GM19193 (cell line): ENCODE results near the gene WDR47.

Source experiments
- POLR2A ChIP-seq: IDR thresholded peaks from 4 replicates; pipeline ENCODE4 v1.6.1; 2011; ENCODE audit not compliant: insufficient read depth, insufficient read length; ENCODE audit errors: extremely low read depth

The WDR47 gene

GRCh38 chr1:109065137-109065536 is 23.2 kb upstream of the WDR47 start:
- TF ChIP-seq POLR2A: no peak

- no peak for TF ChIP-seq POLR2A
Observed at GRCh38 chr1:109061183-109061582, 19.3 kb upstream of the WDR47 start.

GRCh38 chr1:109060707-109061106 is 18.8 kb upstream of the WDR47 start:
- TF ChIP-seq POLR2A: no peak

- TF ChIP-seq POLR2A: no peak
Observed at GRCh38 chr1:109059026-109059425, 17.1 kb upstream of the WDR47 start.

- TF ChIP-seq POLR2A: no peak
Observed at GRCh38 chr1:109056064-109056463, 14.2 kb upstream of the WDR47 start.

- TF ChIP-seq POLR2A: no peak
Observed at GRCh38 chr1:109050228-109050995, 8.5 kb upstream of the WDR47 start.

- TF ChIP-seq POLR2A: no peak
Observed at GRCh38 chr1:109048335-109048734, 6.4 kb upstream of the WDR47 start.

GRCh38 chr1:109047339-109047738 is 5.4 kb upstream of the WDR47 start:
- TF ChIP-seq POLR2A: no peak

- no peak for TF ChIP-seq POLR2A
Observed at GRCh38 chr1:109046671-109047070, 4.8 kb upstream of the WDR47 start.

- TF ChIP-seq POLR2A: no peak
Observed at GRCh38 chr1:109045595-109045994, 3.7 kb upstream of the WDR47 start.

- TF ChIP-seq POLR2A: no peak
Observed at GRCh38 chr1:109040989-109041620, 797 bp downstream of the WDR47 start.

GRCh38 chr1:109040627-109040988 is 1.3 kb downstream of the WDR47 start:
- TF ChIP-seq POLR2A: no peak

GRCh38 chr1:109034382-109034781 is 7.5 kb downstream of the WDR47 start:
- no peak for TF ChIP-seq POLR2A

- no peak for TF ChIP-seq POLR2A
Observed at GRCh38 chr1:109027841-109028240, 14.1 kb downstream of the WDR47 start.

GRCh38 chr1:109025694-109026093 is 16.2 kb downstream of the WDR47 start:
- TF ChIP-seq POLR2A: no peak

GRCh38 chr1:109024646-109025045 is 17.3 kb downstream of the WDR47 start:
- no peak for TF ChIP-seq POLR2A

- TF ChIP-seq POLR2A: no peak
Observed at GRCh38 chr1:109020693-109021257, 21.1 kb downstream of the WDR47 start.

GRCh38 chr1:109017134-109017533 is 24.8 kb downstream of the WDR47 start:
- TF ChIP-seq POLR2A: no peak
